Astrocyte (in vitro differentiated cells and primary cell): ENCODE results near the gene ARHGAP9.

Experiments
- CTCF ChIP-seq: IDR thresholded peaks from 2 replicates; pipeline ENCODE4 v1.5.1; 2011; ENCODE audit warnings: low read depth, mild to moderate bottlenecking, inconsistent platforms, low read length, moderate library complexity; ENCODE audit not compliant: insufficient read depth
- EZH2 ChIP-seq: IDR thresholded peaks from 2 replicates; pipeline ENCODE4 v1.6.1; 2012; ENCODE audit warnings: mild to moderate bottlenecking, low read length, inconsistent platforms; ENCODE audit not compliant: insufficient read depth

- TF ChIP-seq CTCF: no peak
- TF ChIP-seq EZH2: no peak
Measured at GRCh38 chr12:57497223-57498131, 17.8 kb upstream of the ARHGAP9 start.
